Suprapubic skin (tissue), 4 donors: ENCODE data around the gene SEC61A1.

Source experiments
- CTCF ChIP-seq, 2 donors: fragments of 200-600 bp in 1 of 2; fragments of 450-650 bp in 1 of 2; sonication (generic) in 1 of 2; IDR thresholded peaks; one replicate each; pipeline ENCODE4 v1.5.1; 2016 to 2019; ENCODE audit warnings: antibody characterized with exemption in 2 of 2, mild to moderate bottlenecking in 1 of 2, moderate library complexity in 1 of 2
- EP300 ChIP-seq: sonication (generic); formaldehyde crosslinking; IDR thresholded peaks from one replicate; pipeline ENCODE4 v1.6.1; 2017; ENCODE audit warnings: antibody characterized with exemption
- POLR2A ChIP-seq, 2 donors: fragments of 450-650 bp; IDR thresholded peaks; one replicate each; pipeline ENCODE4 v1.6.1; 2017; ENCODE audit warnings: antibody characterized with exemption in 2 of 2, mild to moderate bottlenecking in 2 of 2, moderate library complexity in 2 of 2
- POLR2AphosphoS5 ChIP-seq, 3 donors: sonication (generic); formaldehyde crosslinking; IDR thresholded peaks; one replicate each; pipeline ENCODE4 v1.6.1; 2017; ENCODE audit warnings: antibody characterized with exemption in 3 of 3

DNA sequence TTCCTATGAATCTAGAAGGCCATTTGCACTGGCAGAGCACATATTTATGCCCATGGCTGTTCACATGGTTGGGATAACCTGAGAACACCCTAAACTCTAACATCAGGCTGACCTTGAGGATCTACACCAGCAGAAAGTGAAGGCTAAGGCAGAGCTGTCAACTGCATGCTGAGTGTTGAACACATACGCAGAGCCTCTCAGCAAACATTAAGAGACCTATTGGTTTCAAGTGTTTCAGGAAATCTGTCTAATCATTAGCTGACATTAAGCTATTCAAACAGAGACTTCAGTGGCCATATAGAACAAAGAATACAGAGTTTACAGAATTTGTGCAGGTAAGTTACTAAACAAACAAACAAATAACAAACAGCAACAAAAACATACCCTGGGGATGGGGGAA is 16.1 kb upstream of the SEC61A1 start:
- TF ChIP-seq CTCF (IDR thresholded peaks at IDR 0.05), result no peak
- no peak for TF ChIP-seq POLR2A (IDR thresholded peaks at IDR 0.05)
- no peak for TF ChIP-seq EP300
- no peak for TF ChIP-seq POLR2AphosphoS5 (IDR thresholded peaks at IDR 0.05)
